ENCODE results near the gene SSBP3. TPM values are rescaled to one million over a fixed set of nuclear protein-coding genes. Genes with fewer than 3 reads are reported as not detected.

Gene SSBP3
- total RNA-seq, 4 donors from 2014 or later: 28.7 to 162 (median 37.0) TPM

- DNase-seq: no peak
- H3K9me3 ChIP-seq: no peaks in the 10 kb centered on the region
- TF ChIP-seq POLR2AphosphoS5 (IDR thresholded peaks at IDR 0.05) (no peak), EP300 (IDR thresholded peaks at IDR 0.05; ENCODE audit: low read depth) (no peak), POLR2A (IDR thresholded peaks at IDR 0.05) (no peak)
- TF ChIP-seq, protein P1, sequence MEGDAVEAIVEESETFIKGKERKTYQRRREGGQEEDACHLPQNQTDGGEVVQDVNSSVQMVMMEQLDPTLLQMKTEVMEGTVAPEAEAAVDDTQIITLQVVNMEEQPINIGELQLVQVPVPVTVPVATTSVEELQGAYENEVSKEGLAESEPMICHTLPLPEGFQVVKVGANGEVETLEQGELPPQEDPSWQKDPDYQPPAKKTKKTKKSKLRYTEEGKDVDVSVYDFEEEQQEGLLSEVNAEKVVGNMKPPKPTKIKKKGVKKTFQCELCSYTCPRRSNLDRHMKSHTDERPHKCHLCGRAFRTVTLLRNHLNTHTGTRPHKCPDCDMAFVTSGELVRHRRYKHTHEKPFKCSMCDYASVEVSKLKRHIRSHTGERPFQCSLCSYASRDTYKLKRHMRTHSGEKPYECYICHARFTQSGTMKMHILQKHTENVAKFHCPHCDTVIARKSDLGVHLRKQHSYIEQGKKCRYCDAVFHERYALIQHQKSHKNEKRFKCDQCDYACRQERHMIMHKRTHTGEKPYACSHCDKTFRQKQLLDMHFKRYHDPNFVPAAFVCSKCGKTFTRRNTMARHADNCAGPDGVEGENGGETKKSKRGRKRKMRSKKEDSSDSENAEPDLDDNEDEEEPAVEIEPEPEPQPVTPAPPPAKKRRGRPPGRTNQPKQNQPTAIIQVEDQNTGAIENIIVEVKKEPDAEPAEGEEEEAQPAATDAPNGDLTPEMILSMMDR (IDR thresholded peaks at IDR 0.05): no peak
- no peaks in the 10 kb centered on the region for H3K36me3 ChIP-seq
- H3K27ac ChIP-seq: peak overlapping the region in 1 of 4 donors; percentile 90
- no peak overlapping the region for H3K4me3 ChIP-seq
- intact Hi-C loops (cut with DNase I; ENCODE audit: low total_unique reads): loop anchor here (10.0 kb wide), 1 partner anchor 64 kb away; no protein-coding TSS in a partner anchor
- no peaks in the 10 kb centered on the region for H3K27me3 ChIP-seq
- in situ Hi-C loops (cut with MboI; ENCODE audit: low pct_ligation_motif_present in 1 of 4, low pct_unique_long_range_greater_than_20kb in 1 of 4, low sequenced_read_pairs in 3 of 4): no loop called here
- peaks cover 25 to 60% (median 39%) of the 10 kb centered on the region in 4 donors for H3K4me1 ChIP-seq
- 60 to 91% methylated on average over 1 to 7 of the region's 7 CpGs for WGBS, 2 donors (ENCODE audit: low coverage in 1 of 2)
These were observed 135.7 kb downstream of the SSBP3 start for GRCh38 chr1:54270543-54270942.

DNA sequence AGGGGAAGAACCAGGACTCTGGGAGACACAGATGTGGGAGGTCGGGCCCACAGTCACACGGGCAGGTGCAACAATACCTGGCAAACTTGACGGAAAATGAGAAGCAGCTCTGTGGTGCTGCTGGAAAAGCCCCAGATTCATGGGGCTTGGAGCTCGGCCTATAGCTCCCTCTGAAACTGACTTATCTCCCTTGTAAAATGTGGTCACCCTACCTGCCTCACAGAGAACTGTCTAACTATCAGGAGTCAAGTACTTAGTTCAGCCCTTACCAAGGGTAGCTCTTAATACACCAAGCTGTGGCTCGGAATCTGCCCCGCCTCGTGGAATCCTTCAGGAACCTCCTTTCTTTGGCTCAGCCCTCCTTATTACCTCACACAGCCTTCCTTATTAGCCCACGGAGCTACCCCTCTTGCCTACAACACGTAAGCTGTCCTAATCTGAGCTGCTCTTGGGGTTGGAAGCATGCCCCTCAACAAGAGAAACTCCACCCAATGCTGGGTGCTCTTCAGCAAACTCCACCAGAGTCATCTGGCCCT is 137.4 kb downstream of the SSBP3 start:
- WGBS, 2 donors (ENCODE audit: low coverage in 1 of 2): 61% methylated on average over 9 of the region's 9 CpGs; no CpG with 5 or more reads in 1 of the 2 donors
- H3K4me1 ChIP-seq: peaks cover 11 to 43% (median 24%) of the 10 kb centered on the region in 4 donors
- TF ChIP-seq POLR2AphosphoS5 (IDR thresholded peaks at IDR 0.05) (no peak), POLR2A (IDR thresholded peaks at IDR 0.05) (no peak), EP300 (IDR thresholded peaks at IDR 0.05; ENCODE audit: low read depth) (no peak)
- TF ChIP-seq, protein P1 (IDR thresholded peaks at IDR 0.05): no peak
- in situ Hi-C loops (cut with MboI; ENCODE audit: low pct_ligation_motif_present in 1 of 4, low pct_unique_long_range_greater_than_20kb in 1 of 4, low sequenced_read_pairs in 3 of 4) (no loop called here), intact Hi-C loops (cut with DNase I; ENCODE audit: low total_unique reads) (no loop called here)
- H3K4me3 ChIP-seq: no peak overlapping the region
- no peak for DNase-seq
- H3K9me3 ChIP-seq: no peaks in the 10 kb centered on the region
- peak overlapping the region in 2 of 4 donors; percentile 4 to 17 for H3K27ac ChIP-seq
- no peaks in the 10 kb centered on the region for H3K36me3 ChIP-seq
- no peaks in the 10 kb centered on the region for H3K27me3 ChIP-seq

DNA sequence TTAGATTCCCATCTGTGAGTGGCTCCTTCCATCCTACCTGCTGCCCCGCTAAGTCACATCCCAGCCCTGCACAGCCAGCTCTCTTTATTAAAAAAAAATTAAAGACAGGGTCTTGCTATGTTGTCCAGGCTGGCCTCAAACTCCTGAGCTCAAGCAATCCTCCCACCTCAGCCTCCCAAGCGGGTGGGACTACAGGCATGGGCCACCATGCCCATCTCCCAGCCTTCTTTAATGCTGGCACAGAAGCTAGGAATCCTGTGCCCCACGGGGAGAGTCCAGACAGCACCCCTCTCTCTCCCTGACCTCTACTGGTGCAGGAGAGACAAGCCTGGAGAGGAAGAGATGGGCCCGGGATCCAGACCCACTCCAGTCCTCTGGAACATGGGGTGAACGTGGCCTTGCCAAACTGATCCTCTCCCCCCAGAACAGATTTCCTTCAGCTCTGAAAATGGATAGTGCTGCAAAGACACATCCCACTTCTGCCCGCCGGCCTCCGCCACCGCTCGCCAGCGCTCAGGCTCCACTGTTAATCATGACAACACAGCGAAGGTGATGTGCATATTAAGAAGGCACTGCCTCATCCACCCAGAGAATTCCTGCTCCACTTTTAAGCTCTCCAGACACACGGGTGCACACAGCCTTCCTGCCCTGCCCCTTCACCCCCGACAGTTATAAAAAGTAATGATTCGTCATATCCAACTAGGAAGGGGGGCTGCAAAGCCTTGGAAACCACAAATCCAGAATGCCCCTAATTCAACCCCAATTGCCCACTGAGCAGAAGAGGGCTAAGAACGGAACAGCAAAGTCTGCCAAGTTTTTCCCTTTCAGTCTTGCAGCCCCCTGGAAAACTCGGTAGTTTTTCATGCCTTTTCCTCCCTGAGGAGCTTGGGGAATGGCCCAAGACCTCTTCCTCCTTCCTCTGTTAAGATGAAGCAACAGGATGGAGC is 138.1 kb downstream of the SSBP3 start:
- Histone ChIP-seq H3K36me3 (no peaks in the 10 kb centered on the region), H3K27me3 (no peaks in the 10 kb centered on the region), H3K4me3 (no peak overlapping the region), H3K4me1 (peaks cover 5 to 36% (median 19%) of the 10 kb centered on the region in 4 donors), H3K9me3 (no peaks in the 10 kb centered on the region), H3K27ac (peak overlapping the region in 1 of 4 donors; percentile 17)
- TF ChIP-seq POLR2A (IDR thresholded peaks at IDR 0.05) (no peak), EP300 (IDR thresholded peaks at IDR 0.05; ENCODE audit: low read depth) (no peak), POLR2AphosphoS5 (IDR thresholded peaks at IDR 0.05) (no peak)
- TF ChIP-seq, protein P1 (IDR thresholded peaks at IDR 0.05): no peak
- 80 to 83% methylated on average over 13 to 17 of the region's 17 CpGs for WGBS, 2 donors (ENCODE audit: low coverage in 1 of 2)
- no peak for DNase-seq
- intact Hi-C loops (cut with DNase I; ENCODE audit: low total_unique reads): no loop called here
- in situ Hi-C loops (cut with MboI; ENCODE audit: low pct_ligation_motif_present in 1 of 4, low pct_unique_long_range_greater_than_20kb in 1 of 4, low sequenced_read_pairs in 3 of 4): no loop called here

GRCh38 chr1:54266908-54267307 is 139.3 kb downstream of the SSBP3 start:
- H3K4me3 ChIP-seq: no peak overlapping the region
- no peak for DNase-seq
- in situ Hi-C loops (cut with MboI; ENCODE audit: low pct_ligation_motif_present in 1 of 4, low pct_unique_long_range_greater_than_20kb in 1 of 4, low sequenced_read_pairs in 3 of 4): no loop called here
- intact Hi-C loops (cut with DNase I; ENCODE audit: low total_unique reads): no loop called here
- H3K4me1 ChIP-seq: peaks cover 0 to 24% (median 15%) of the 10 kb centered on the region in 4 donors
- no peaks in the 10 kb centered on the region for H3K27me3 ChIP-seq
- TF ChIP-seq POLR2A (IDR thresholded peaks at IDR 0.05): no peak
- TF ChIP-seq EP300 (IDR thresholded peaks at IDR 0.05; ENCODE audit: low read depth): no peak
- TF ChIP-seq, protein P1 (IDR thresholded peaks at IDR 0.05): no peak
- no peak for TF ChIP-seq POLR2AphosphoS5 (IDR thresholded peaks at IDR 0.05)
- no peak overlapping the region for H3K27ac ChIP-seq
- no peaks in the 10 kb centered on the region for H3K9me3 ChIP-seq
- no peaks in the 10 kb centered on the region for H3K36me3 ChIP-seq
- 58 to 68% methylated on average over 3 to 5 of the region's 5 CpGs for WGBS, 2 donors (ENCODE audit: low coverage in 1 of 2)
